CMK (cell line): ENCODE data around the gene CSAG2.

Experiments
- DNase-seq: peaks from one replicate; pipeline ENCODE4 v3.0.0-alpha.2; 2010; ENCODE audit warnings: low read depth

CSAG2 gene

DNA sequence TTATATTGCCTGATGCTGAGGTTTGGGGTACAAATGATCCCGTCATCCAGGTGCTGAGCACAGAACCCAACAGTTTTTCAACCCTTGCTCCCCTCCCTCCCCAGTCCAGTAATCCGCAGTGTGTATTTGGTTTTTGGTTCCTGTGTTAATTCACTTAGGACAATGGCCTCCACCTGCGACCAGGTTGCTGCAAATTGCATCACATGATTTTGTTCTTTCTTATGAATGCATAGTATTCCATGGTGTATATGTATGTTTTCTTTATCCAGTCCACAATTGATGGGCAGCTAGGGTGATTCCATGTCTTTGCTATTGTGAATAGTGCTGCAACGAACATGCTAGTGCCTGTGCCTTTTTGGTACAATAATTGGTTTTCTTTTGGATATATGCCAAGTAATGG lies 46.0 kb downstream of the CSAG2 start:
- DNase-seq: no peak

- no peak for DNase-seq
Observed at GRCh38 chrX:152658302-152658701, 50.8 kb downstream of the CSAG2 start.
